Stimulated activated CD8-positive, alpha-beta memory T cell treated with anti-CD3 and anti-CD28 coated beads, Interleukin-2, amount 100 ng/mL, for 1 hour (primary cell): ENCODE measurements around the gene GPN3.
"Not testable (repeated sequence)": the region's sequence is repeated elsewhere in the genome, so short reads cannot be mapped to it uniquely, and the experiment has no call there.

Experiments
- DNase-seq, 2 donors: peaks; one replicate each; pipeline ENCODE4 v3.0.0-alpha.2; 2020; ENCODE audit warnings: low read depth in 2 of 2

The GPN3 gene

DNA sequence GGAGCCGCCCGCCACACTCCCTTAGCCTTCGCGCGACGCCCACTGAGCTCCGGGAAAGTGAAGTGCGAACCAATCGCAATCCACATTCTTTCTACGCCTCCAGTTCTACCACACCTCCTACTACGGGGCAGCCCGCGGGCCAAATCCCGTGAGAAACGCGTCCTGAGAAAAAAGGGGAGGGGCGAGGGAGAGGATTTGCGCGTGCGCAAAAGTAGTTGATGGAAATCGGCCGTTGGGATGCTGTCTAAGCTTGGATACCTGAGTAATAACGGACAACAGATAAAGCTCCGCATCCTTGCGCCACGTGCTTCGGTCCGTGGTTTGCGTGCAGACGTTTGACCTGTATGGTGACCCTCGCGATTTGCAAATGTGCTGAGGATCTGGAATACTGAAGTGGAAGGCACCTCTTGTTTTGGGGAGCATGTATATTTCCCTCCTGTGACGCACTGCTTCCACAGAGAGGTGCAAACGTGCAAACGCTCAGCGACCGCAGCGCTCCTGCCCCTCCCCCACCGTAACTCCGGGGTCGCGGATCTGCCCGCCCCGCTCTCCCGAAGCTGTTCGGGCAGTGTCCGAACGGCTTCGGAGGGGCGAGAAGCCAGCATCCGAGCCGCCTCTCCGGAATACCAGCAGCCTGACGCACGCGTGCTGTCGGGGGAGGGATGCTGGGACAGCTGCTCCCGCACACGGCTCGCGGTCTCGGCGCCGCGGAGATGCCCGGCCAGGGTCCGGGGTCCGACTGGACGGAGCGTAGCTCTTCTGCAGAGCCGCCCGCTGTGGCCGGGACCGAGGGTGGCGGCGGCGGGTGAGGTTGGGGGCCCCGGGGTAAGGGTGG is at the start of gene GPN3, which contains the start of gene FAM216A:
Gene GPN3, minus strand, starts transcription at position 44 of the 835 bp plus-strand sequence. CDS start 54 bp downstream, outside the sequence.
Gene FAM216A, plus strand, starts transcription at position 632 of the 835 bp plus-strand sequence. Its CDS starts 31 bp downstream, at position 663.
- DNase-seq: peak; percentile 87 to 90

DNA sequence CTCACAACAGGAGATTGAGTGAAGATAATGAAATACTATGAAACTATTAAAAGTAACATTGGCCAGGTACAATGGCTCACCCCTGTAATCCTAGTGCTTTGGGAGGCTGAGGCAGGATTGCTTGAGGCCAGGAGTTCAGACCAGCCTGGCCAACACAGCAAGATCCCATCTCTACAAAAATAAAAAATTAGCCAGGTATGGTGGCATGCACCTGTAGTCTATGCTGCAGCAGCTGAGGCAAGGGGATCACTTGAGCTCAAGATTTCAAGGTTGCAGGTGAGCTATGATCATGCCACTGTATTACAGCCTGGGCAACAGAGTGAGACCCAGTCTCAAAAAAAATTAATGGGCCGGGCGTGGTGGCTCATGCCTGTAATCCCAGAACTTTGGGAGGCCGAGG is 48.9 kb upstream of the GPN3 start:
- no peak for DNase-seq

DNA sequence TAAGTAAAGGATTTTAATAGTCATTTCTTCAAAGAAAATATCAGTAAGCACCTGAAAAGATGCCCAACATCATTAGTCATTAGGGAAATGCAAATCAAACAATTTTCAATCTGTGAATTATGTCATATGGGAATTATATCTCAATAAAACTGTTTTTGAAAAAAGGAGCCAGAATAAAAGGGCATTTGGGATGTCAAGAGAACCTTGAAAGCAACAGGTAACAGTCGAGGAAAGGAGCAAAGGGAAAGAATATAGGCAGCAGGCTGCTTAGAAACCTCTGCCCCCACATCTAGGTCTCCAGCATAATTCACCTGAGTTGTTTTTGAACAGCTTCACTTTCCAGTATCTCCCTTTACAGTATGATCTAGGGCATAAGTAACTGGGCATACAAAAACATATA is 46.3 kb upstream of the GPN3 start:
- DNase-seq: no peak

DNA sequence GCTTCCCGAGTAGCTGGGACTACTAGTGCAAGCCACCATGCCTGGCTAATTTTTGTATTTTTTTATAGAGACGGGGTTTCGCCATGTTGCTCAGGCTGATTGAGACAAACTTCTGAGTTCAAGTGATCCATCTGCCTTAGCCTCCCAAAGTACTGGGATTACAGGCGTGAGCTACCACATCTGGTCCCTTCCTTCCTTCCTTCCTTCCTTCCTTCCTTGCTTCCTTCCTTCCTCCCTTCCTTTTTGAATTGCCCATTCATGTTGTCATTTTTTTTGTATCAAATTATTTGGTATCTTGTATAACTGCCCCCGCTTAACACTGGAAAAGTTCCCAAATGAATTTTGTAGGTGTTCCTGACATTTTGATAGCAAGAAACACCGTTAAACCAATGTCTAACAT is 45.8 kb upstream of the GPN3 start:
- DNase-seq: no peak

DNA sequence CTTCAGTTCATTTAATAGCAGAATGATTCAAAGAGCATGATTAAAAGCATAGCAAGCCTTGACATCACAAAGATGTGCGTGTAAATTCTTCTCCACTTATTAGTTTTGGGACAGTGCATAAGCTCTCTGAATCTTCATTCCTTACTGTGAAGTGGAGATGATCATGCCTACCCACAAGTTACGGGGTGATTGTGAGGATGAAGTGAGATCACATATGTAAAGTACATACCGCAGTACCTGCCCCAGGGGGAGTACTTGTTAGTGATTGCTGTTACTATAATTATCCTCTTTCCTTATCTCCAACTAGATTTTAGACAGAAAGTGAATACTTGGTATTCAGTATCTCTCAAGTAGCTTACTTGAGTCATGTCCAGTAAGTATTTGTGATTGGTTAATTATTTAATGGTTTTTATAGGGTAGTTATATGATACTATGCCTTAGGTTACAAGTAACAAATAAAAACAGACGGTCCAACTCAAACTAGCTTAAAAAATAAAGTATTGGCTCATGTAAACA is 40.1 kb upstream of the GPN3 start:
- DNase-seq: no peak

DNA sequence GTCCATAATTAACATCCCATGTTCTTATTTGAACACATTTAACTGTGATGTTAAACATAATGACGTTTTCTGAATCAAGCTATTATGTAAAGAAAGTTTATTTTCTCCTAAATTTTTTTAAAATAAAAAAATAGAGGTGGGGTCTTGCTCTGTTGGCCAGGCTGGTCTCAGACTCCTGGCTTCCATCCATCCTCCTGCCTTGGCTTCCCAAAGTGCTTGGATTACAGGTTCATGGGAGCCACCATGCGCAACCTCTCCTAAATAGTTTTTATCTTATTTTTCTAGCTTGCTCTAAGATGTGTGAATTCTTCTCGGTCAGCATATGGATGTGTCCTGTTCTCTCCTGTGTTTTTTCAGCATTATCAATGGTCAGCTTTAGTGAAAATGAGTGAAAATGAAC is 37.3 kb upstream of the GPN3 start:
- no peak for DNase-seq

DNA sequence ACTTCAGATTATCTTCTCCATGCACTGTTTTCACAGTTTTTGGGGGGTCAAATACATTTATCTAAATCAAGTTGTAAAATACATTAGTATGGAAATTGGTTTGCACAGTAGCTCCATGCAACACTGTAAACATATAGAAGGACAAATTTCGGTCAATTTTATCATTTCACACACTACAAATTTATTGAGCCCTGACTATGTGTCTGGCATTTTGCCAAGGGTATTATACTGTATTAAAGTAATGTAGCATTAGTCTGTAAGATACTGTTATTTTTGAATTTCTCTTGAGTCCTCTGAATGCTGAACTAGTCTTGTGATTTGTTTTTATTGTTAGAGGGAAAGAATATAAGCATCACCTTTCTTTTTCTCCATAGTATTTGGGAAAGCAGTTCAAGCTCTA is 35.4 kb upstream of the GPN3 start:
- no peak for DNase-seq

DNA sequence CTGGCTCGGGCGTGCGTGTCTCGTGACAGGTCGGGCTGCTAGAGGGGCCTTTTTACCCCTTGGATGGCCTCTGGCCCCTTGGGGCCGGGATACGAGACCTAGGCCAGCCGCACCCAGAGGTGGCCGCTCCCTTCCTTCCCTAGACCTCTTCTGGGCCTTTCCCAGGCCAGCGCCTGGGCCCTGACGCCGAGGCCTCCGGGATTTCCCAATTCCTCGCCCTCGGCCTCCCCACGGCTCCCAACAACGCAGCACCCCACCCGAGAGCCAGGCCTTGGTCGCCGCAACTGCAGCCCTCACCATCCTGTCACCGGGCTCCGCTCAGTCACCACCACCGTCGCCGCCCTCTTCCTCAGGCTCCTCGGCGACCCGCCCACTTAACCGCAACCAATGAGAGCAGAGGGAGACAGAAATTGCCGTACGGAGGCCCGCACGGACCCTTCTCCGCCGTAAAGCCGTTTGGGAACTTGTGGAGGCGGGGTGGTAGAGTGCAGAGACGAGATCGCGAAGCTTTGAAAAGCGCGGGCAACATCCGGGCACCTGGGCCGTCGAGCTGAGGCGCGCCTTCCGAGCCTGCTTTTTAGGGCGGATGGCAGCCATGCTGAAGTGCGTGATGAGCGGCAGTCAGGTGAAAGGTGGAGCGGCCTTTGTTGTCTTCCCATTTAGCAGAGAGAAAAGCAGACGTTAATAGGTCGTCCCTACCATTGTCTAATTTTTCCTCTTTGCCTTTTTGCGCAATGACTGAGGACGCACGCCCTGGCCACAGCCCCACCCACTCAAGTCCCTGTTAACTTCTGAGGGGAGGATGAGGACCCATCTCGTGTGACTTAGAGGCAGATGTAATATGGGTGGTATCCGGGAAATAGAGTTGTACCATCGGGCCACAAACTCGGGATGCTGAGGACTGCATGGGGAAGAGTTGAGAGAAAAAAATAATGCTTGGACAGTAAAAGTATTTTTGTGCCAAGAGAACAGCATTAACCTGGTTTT is 34.0 kb upstream of the GPN3 start, which contains the start of the genes RAD9B and VPS29:
Gene RAD9B, plus strand, starts transcription at position 580 of the 987 bp plus-strand sequence. Its CDS starts 7 bp downstream, at position 587.
Gene VPS29, minus strand, starts transcription at position 360 of the 987 bp plus-strand sequence. Its CDS starts 60 bp downstream, at position 300.
- peak; percentile 96 to 97 for DNase-seq

DNA sequence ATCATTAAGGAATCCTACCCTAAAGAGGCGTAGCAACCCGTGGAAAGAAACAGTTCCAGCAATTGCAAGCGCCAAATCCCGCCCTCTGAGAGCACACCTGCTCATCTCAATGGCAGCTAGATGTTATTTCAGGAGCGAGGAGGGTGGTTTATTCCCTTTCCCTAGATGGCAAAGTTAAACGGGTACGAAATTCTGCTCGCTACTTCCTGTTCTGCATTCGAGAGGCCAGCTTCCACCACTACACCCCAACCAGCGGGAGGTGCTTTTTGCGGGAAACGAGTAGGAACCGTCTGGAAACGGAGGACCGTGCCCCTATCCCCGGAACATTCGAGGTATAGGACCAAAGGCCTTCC is 33.3 kb upstream of the GPN3 start:
- DNase-seq: no peak

DNA sequence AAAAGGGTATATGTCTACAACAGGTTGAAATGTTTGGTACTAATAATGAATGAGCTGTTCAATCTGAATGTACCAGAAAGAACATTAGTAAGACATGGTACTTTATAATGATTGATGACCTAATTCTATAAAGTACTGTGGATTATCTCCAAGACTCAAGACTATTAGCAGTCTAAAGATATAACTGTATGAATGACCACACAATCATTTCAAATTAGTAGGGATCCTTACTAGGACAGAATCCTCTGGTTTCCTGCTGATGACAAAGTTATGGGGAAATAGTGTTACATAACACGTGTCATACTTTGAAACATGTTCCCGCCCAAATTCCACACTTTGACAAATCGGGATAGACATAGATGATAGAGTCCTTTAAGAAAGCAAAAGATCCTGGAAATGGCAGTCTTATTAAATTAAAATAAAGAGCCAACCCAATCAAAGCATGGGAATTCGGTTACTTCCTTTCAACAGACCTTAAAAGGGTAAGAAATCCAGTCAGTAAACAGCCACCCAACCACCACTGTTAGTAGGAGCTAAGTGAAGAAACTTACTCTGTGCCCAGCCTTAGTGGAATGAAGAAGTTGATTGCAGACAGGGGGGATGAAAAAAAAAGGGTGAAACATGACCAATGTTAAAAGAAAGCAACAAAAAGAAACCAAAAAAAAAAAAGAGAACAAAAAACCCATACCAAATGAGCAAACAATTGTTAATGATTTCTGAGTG is 31.1 kb upstream of the GPN3 start:
- no peak for DNase-seq

DNA sequence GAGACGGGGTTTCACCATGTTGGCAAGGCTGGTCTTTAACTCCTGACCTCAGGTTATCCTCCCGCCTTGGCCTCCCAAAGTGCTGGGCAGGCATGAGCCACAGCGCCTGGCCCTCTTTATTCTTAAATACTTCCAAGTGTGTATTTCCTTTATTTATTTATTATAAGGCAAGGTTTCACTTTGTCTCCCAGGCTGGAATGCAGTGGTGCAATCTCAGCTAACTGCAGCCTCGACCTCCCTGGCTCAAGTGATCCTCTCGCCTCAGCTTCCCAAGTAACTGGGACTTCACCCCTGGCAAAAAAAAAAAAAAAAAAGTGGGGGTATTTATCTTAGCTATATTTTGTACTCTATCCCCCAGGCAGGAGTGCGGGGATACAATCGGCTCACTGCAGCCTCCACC is 7.4 kb upstream of the GPN3 start:
- DNase-seq: no peak

DNA sequence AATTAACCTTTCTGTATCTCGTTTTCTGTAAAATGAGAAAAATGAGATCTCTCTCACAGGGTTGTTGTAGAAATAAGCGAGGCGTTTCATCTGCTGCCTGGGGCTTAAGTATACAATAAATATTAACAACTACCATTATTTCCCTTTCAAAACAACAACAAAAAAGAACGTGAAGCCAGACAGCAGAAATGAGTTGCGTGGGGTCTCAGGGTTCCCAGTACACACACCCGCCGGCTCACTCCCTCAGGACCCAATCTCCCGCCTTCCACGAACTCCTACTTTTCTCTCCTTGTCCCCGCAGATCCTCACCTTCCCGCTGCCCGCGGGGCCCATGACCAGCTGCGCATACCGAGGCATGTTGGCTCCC is 227 bp downstream of the GPN3 start:
- DNase-seq: no peak

DNA sequence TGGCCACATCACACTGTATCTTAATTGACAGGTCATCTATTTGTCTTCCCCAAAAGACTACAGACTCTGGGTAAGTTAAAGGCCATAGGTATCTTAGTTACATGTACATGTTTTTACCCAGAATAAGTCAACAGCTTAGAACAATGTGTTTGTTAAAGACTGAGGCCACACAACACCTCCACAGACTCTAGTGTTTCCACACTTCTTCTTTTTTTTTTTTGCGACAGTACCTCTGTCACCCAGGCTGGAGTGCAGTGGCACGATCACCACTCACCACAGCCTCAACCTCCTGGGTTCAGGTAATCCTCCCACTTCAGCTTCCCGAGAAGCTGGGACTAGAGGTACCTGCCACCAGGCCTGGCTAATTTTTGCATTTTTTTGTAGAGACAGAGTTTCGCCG is 1.3 kb downstream of the GPN3 start:
- no peak for DNase-seq

DNA sequence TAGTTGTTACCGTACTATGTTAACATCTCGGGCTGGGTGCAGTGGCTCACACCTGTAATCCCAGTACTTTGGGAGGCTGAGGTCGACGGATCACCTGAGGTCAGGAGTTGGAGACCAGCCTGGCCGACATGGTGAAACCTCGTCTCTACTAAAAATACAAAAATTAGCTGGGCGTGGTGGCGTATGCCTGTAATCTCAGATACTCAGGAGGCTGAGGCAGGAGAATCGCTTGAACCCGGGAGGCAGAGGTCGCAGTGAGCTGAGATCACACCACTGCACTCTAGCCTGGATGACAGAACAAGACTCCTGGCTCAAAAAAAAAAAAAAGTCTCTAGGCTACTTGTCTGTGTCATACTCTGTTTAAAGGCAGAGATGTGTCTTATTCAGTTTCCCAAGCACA is 2.3 kb downstream of the GPN3 start:
- not testable (repeated sequence) for DNase-seq

DNA sequence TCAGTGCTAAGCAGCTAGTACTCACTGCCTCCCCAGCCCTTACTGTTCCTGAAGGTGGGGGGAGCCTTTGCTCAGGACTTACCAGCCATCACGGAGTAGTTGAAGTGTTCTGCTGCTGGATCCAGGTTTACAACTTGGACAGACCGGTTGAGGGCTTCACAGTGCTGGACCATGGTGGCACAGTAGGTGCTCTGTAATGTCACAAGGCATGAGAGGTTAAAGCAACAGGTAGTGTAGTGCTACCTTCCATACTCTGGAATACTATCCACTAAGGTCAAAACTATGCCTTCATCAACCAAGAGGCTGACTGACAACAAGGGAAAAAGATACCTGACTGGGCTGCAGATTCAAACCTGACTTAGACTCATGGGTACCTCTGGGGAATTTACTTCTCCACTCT is 3.0 kb downstream of the GPN3 start:
- no peak for DNase-seq

DNA sequence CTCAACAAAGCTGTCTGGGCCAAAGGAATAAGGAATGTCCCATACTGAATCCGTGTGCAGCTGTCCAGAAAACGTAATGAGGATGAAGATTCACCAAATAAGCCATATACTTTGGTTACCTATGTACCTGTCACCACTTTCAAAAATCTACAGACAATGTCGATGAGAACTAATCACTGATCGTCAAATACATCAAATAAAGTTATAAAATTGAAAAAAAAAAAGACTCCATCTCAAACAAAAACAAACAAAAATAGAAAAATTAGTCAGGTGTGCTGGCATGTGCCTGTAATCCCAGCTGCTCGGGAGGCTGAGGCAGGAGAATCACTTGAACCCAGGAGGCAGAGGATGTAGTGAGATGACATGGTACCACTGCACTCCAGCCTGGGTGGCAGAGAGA is 6.9 kb downstream of the GPN3 start:
- DNase-seq: not testable (repeated sequence)

DNA sequence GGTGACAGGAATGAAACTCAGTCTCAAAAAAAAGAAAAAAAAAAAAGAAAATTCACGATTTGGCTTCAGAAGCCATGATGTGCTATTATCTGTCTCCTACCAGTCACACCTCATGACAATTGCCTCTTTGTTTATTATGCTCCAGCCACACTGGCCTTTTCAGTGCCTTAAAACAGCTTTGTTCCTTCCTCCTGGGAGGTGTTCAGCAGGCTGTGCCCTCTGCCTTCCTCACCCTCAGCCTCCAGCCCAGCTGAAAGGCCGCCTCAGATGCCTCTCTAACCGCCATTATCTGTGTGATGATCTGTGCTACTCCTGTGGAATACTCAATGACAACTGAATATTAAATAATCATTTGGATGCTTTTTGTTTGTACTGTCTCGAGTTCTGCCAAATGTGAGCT is 9.3 kb downstream of the GPN3 start:
- no peak for DNase-seq

DNA sequence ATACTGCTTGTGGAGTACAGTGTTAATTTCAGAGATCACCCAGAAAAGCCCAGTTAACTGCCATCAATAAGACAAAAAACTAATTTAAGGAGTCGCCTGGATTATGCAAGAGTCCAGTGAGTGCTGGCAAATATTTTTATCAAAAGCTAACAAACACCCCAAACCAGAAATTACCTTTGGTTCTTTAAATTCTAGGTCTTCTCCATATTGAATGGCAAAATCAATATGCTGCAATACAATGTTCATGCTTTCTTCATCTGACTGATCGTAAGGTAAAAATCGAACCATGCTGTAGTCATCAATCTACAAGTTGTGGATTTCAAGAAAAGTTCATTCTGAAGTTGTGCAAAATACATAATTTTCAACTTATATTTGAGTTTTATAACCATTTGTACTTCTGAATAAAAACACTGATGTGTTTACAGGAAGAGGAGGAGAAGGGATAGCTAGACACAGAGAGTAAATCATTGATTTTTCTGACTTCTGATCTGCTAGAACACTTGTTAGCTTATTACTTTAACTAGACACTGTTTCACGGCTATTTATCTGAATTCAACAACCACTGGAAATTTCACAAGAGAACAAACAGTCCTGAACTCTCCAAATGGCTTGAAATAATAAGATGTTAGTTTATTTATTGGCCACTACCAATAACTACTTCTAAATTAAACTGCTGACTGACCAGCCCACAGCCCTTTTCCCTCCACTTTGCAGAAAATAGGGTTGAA is 14.3 kb downstream of the GPN3 start:
- no peak for DNase-seq

DNA sequence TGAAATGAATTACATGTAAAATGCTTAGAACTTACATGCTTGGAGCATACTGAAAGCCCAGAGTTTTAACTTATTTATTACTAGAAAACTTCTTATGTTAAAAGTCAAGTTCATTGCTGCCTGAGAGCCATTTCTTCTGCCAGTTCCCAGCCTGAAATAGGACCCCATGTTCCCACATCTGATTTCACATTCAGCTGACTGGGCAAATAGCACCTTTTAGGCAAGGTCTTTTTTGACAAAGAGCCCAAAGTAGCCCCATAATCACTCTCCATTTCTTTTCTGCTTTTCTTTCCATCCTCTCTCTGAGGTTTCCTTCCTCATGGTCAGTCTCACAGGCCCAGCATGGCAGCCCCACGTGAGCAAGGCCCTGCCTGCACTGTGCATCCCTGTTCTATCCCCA is 16.8 kb downstream of the GPN3 start:
- no peak for DNase-seq

DNA sequence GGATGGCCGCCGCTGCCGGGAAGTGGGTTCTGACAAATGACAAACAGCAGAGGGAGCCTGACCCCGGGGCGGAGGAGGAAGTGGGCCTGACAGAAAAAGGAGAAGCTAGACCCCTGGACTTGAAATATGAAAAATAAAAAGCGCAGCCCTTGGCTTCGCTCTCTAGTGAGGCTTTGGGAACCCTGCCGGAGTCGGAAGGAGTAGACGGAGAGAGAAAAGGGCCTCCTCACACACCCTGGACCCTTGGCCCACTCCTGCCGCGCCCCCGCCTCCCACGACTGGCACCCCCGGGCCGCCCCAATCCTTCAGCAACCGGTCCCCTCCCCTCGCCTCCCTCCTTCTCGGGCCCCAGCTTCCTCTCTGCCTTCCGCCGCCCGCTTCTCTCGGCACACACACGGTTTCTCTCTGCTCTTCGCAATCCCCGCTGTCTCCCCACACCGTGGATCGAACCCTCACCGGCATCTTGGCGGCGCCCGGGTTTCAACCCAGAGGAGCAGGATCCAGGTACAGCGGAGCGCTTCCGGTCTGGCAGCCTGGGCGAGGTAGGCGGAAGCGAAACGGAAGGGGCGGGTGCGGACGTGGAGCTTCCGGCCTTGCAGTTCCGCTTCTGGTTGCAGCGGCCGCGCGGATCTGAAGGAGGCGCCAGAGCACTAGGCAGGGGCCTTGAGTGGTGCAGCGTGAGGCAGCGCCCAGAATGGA is 18.1 kb downstream of the GPN3 start, which contains the start of gene ARPC3:
Gene ARPC3, minus strand, starts transcription at position 539 of the 699 bp plus-strand sequence. Its CDS starts 77 bp downstream, at position 462.
- DNase-seq: peak; percentile 84 to 90
